OCI-LY1 (cell line): ENCODE data around the gene PAK3.

Experiments
- H2AFZ ChIP-seq: fragments of 200-600 bp; sonication (generic), shearing (Covaris generic); 2 replicates; pipeline ENCODE4 v1.6.0; 2014; ENCODE audit warnings: antibody characterized with exemption, mild to moderate bottlenecking, low read length
- H3F3A ChIP-seq: fragments of 200-600 bp; sonication (generic), shearing (Covaris generic); 2 replicates; pipeline ENCODE4 v1.6.0; 2014; ENCODE audit warnings: mild to moderate bottlenecking, antibody characterized with exemption, low read length, moderate library complexity; ENCODE audit not compliant: insufficient read depth
- H3K27ac ChIP-seq: fragments of 200-600 bp; sonication (generic); 2 replicates; pipeline ENCODE4 v1.5.1; 2014; ENCODE audit warnings: low read length, mixed run types, mild to moderate bottlenecking, low read depth; ENCODE audit not compliant: poor library complexity, severe bottlenecking
- H3K27me3 ChIP-seq: fragments of 200-600 bp; sonication (generic); 2 replicates; pipeline ENCODE4 v1.6.0; 2014; ENCODE audit warnings: antibody characterized with exemption, mild to moderate bottlenecking, low read length, moderate library complexity; ENCODE audit not compliant: insufficient read depth
- H3K36me3 ChIP-seq: fragments of 200-600 bp; sonication (generic); 2 replicates; pipeline ENCODE4 v1.6.1; 2014; ENCODE audit warnings: mild to moderate bottlenecking, antibody characterized with exemption, low read length, moderate library complexity, mixed read lengths; ENCODE audit not compliant: insufficient read depth
- H3K4me1 ChIP-seq: fragments of 200-600 bp; sonication (generic); 2 replicates; pipeline ENCODE4 v1.5.1; 2014; ENCODE audit warnings: mild to moderate bottlenecking, low read length, moderate library complexity; ENCODE audit not compliant: insufficient read depth, severe bottlenecking
- H3K4me2 ChIP-seq: fragments of 200-600 bp; sonication (generic), shearing (Covaris generic); 2 replicates; pipeline ENCODE4 v1.6.1; 2014; ENCODE audit warnings: low read length
- H3K4me3 ChIP-seq: fragments of 200-600 bp; sonication (generic); 2 replicates; pipeline ENCODE4 v1.5.1; 2014; ENCODE audit warnings: low read length, low read depth, mild to moderate bottlenecking, mixed read lengths; ENCODE audit not compliant: poor library complexity, severe bottlenecking
- H3K79me2 ChIP-seq: fragments of 200-600 bp; shearing (Covaris generic); 2 replicates; pipeline ENCODE4 v1.6.1; 2016; ENCODE audit warnings: mixed run types, low read length, mixed read lengths; ENCODE audit not compliant: insufficient read depth
- H3K9ac ChIP-seq: fragments of 200-600 bp; sonication (generic), shearing (Covaris generic); 2 replicates; pipeline ENCODE4 v1.6.1; 2014; ENCODE audit warnings: mild to moderate bottlenecking, low read length, mixed read lengths
- H3K9me2 ChIP-seq: fragments of 200-600 bp; sonication (generic), shearing (Covaris generic); 2 replicates; pipeline ENCODE4 v1.6.1; 2014; ENCODE audit warnings: low read depth, mild to moderate bottlenecking, low read length, mixed read lengths
- H3K9me3 ChIP-seq: fragments of 200-600 bp; shearing (Covaris generic); 2 replicates; pipeline ENCODE4 v1.6.1; 2014; ENCODE audit warnings: low read length, mixed read lengths
- H4K20me1 ChIP-seq: fragments of 200-600 bp; sonication (generic), shearing (Covaris generic); 2 replicates; pipeline ENCODE4 v1.6.0; 2016; ENCODE audit warnings: mild to moderate bottlenecking, low read length; ENCODE audit not compliant: insufficient read depth
- EZH2 ChIP-seq: fragments of 200-600 bp; sonication (generic), shearing (Covaris generic); IDR thresholded peaks from 2 replicates; pipeline ENCODE4 v1.8.0; 2017; ENCODE audit warnings: borderline replicate concordance, mixed run types, mild to moderate bottlenecking, antibody characterized with exemption, low read length, moderate library complexity, mixed read lengths
- TF ChIP-seq, protein P1 (sequence below): fragments of 200-600 bp; sonication (generic), shearing (Covaris generic); IDR thresholded peaks from 2 replicates; pipeline ENCODE4 v1.5.1; 2017; ENCODE audit warnings: mild to moderate bottlenecking, antibody characterized with exemption, low read length, moderate library complexity, mixed read lengths

PAK3 gene

DNA sequence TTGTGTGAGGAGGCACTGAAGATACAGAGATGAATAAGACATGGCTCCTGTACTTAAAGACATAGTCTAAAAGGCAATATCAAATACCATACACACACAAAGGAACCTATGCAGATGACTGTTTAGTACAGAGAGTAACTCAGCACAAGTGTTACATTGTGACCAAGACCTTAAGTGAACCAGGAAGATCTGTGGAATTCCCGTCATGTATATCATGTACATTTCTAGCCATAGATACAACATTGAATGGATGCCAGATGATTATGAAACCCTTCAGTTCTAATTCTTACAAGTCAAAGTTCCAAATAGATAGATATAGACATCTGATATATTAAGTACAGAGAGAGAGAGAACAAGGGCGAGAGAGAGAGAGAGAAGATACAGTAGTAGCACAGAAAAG, 73.2 kb downstream of the PAK3 start:
- Histone ChIP-seq H2AFZ (no peak overlapping the region), H3K4me1 (no peaks in the 10 kb centered on the region), H3F3A (no peaks in the 10 kb centered on the region), H3K4me3 (no peak overlapping the region), H3K27ac (no peak overlapping the region), H3K36me3 (no peaks in the 10 kb centered on the region), H3K9ac (no peak overlapping the region), H3K4me2 (no peak overlapping the region), H4K20me1 (no peaks in the 10 kb centered on the region), H3K9me2 (no peaks in the 10 kb centered on the region), H3K27me3 (no peaks in the 10 kb centered on the region), H3K9me3 (no peaks in the 10 kb centered on the region), H3K79me2 (no peaks in the 10 kb centered on the region)
- TF ChIP-seq, protein P1, sequence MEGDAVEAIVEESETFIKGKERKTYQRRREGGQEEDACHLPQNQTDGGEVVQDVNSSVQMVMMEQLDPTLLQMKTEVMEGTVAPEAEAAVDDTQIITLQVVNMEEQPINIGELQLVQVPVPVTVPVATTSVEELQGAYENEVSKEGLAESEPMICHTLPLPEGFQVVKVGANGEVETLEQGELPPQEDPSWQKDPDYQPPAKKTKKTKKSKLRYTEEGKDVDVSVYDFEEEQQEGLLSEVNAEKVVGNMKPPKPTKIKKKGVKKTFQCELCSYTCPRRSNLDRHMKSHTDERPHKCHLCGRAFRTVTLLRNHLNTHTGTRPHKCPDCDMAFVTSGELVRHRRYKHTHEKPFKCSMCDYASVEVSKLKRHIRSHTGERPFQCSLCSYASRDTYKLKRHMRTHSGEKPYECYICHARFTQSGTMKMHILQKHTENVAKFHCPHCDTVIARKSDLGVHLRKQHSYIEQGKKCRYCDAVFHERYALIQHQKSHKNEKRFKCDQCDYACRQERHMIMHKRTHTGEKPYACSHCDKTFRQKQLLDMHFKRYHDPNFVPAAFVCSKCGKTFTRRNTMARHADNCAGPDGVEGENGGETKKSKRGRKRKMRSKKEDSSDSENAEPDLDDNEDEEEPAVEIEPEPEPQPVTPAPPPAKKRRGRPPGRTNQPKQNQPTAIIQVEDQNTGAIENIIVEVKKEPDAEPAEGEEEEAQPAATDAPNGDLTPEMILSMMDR, result no peak
- TF ChIP-seq EZH2, result no peak

DNA sequence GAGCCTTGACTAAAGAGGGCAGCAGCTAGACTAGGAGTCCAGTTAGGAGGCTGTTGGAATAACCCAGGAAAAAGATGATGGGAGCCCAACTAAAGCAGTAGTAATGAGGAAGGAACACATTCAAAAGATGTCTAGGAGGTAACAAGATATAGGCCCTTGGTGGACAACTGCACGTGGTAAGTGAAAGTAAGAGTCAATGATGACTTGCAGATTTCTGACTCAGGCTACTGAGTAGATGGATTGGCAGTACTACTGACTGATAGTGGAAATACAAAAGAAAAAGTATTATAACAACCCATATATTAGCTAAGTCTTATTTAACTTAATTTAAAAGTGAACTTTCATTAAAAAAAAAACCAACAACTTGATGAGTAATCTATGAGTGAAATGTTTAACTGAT, 74.0 kb downstream of the PAK3 start:
- TF ChIP-seq, protein P1, result no peak
- TF ChIP-seq EZH2, result no peak
- Histone ChIP-seq H3K4me3 (no peak overlapping the region), H3K9ac (no peak overlapping the region), H3K36me3 (no peaks in the 10 kb centered on the region), H3K4me2 (no peak overlapping the region), H3K4me1 (no peaks in the 10 kb centered on the region), H3K27ac (no peak overlapping the region), H3K9me3 (no peaks in the 10 kb centered on the region), H4K20me1 (no peaks in the 10 kb centered on the region), H3F3A (no peaks in the 10 kb centered on the region), H3K79me2 (no peaks in the 10 kb centered on the region), H3K9me2 (no peaks in the 10 kb centered on the region), H3K27me3 (no peaks in the 10 kb centered on the region), H2AFZ (no peak overlapping the region)

DNA sequence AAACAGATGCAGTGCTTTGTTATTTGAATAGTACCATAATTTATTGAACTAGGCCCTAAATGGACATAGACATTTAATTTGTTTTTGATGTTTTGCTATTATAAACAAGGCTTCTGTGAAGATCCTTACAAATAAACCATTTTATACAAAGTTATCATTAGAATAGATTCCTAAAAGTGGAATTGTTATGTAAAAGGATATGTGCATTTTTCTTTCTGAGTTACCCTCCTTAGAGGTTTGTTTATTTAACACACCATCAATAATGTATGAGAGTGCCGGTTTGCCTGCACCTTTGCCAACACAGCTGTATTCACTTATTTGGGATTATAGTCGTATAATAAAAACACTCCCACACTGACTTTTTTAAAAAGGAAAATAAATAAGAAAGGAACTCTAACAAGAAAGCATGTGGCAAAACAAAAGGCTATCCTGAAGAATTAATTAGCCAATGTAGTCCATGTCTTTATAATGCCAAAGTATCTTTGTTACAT, 84.8 kb downstream of the PAK3 start:
- no peaks in the 10 kb centered on the region for H3K27me3 ChIP-seq
- H3F3A ChIP-seq, result no peaks in the 10 kb centered on the region
- no peak overlapping the region for H2AFZ ChIP-seq
- no peaks in the 10 kb centered on the region for H3K36me3 ChIP-seq
- no peaks in the 10 kb centered on the region for H3K9me3 ChIP-seq
- H3K4me2 ChIP-seq, result no peak overlapping the region
- TF ChIP-seq EZH2, result no peak
- no peak overlapping the region for H3K9ac ChIP-seq
- no peaks in the 10 kb centered on the region for H3K79me2 ChIP-seq
- H3K4me3 ChIP-seq, result no peak overlapping the region
- no peaks in the 10 kb centered on the region for H3K9me2 ChIP-seq
- H3K27ac ChIP-seq, result no peak overlapping the region
- H3K4me1 ChIP-seq, result no peaks in the 10 kb centered on the region
- no peaks in the 10 kb centered on the region for H4K20me1 ChIP-seq

DNA sequence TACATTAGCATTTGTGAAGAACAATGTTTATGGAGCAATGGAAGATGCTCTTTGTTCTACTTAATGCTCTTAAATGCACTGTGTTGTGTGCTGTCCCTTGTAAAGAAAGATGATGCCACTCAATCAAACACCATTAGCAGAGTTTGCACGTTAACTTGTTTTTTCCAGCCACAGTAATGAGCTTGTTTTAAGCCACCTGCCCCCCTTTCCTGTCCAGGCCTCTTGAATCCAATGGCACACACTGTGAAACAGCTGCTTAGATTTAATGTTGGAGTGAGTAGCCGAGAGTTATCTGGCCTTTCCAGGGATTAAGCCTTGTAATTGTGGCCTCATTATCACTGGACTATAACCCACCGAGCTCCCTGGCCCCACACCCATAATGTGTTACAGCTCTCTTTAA, 86.0 kb downstream of the PAK3 start:
- Histone ChIP-seq H3K27me3 (no peaks in the 10 kb centered on the region), H3K36me3 (no peaks in the 10 kb centered on the region), H3K79me2 (no peaks in the 10 kb centered on the region), H2AFZ (no peak overlapping the region), H3K4me1 (no peaks in the 10 kb centered on the region), H3K4me2 (no peak overlapping the region), H3K27ac (no peak overlapping the region), H3F3A (no peaks in the 10 kb centered on the region), H3K9me3 (no peaks in the 10 kb centered on the region), H3K4me3 (no peak overlapping the region), H3K9ac (no peak overlapping the region), H4K20me1 (no peaks in the 10 kb centered on the region), H3K9me2 (no peaks in the 10 kb centered on the region)
- TF ChIP-seq, protein P1, result no peak
- no peak for TF ChIP-seq EZH2
